WTC11 (cell line): ENCODE results near the gene ZMYND8. TPM values are rescaled to one million over a fixed set of nuclear protein-coding genes. Genes with fewer than 3 reads are reported as not detected.
A peak's percentile ranks its signal among the peaks of the same experiment; 100 is the strongest.
"Not testable (repeated sequence)": the region's sequence is repeated elsewhere in the genome, so short reads cannot be mapped to it uniquely, and the experiment has no call there.

Source experiments
- ATAC-seq: fragments of 200-7000 bp; cut with Tn5 transposase; 2 replicates; pipeline ENCODE4 v1.10.0; 2021; ENCODE audit warnings: mild to moderate bottlenecking, moderate library complexity
- CTCF ChIA-PET: fragments of 300-600 bp; sonication (Branson Sonifier 250); formaldehyde crosslinking; loops from one replicate; lab custom pipeline; 2021; ENCODE audit warnings: antibody characterized with exemption; lab: Charles Lee
- POLR2A ChIA-PET: fragments of 350-600 bp; sonication (Branson Sonifier 250); formaldehyde crosslinking; loops from one replicate; lab custom pipeline; 2021; ENCODE audit warnings: antibody characterized with exemption; lab: Charles Lee
- DNase-seq: peaks from one replicate; pipeline ENCODE4 v3.0.0; 2021; ENCODE audit warnings: low spot score
- H3K27ac Mint-ChIP-seq: 2 replicates; pipeline ENCODE4 v1.8.0; 2021; ENCODE audit warnings: mixed read lengths
- H3K27me3 Mint-ChIP-seq: 2 replicates; pipeline ENCODE4 v1.8.0; 2021; ENCODE audit warnings: low read depth, mild to moderate bottlenecking, moderate library complexity, mixed read lengths
- H3K36me3 Mint-ChIP-seq: 2 replicates; pipeline ENCODE4 v1.8.0; 2021; ENCODE audit warnings: mixed read lengths
- H3K4me1 Mint-ChIP-seq: 2 replicates; pipeline ENCODE4 v1.8.0; 2022; ENCODE audit warnings: mixed read lengths
- H3K4me3 Mint-ChIP-seq: 2 replicates; pipeline ENCODE4 v1.8.0; 2021; ENCODE audit warnings: mild to moderate bottlenecking, moderate library complexity, mixed read lengths
- H3K9me3 Mint-ChIP-seq: 2 replicates; pipeline ENCODE4 v1.8.0; 2021; ENCODE audit warnings: mixed read lengths
- HMGA2 ChIP-seq: fragments of 250-450 bp; sonication (Bioruptor Pico); IDR thresholded peaks from 2 replicates; pipeline ENCODE4 v1.4.0; 2021; ENCODE audit warnings: mild to moderate bottlenecking, moderate library complexity
- KAT7 ChIP-seq: sonication (generic); formaldehyde crosslinking; IDR thresholded peaks from 2 replicates; pipeline ENCODE4 v1.8.1; 2023; ENCODE audit warnings: missing genetic modification reagents, mild to moderate bottlenecking, borderline replicate concordance
- MYBL2 ChIP-seq: sonication (generic); formaldehyde crosslinking; IDR thresholded peaks from 2 replicates; pipeline ENCODE4 v1.8.1; 2023; ENCODE audit warnings: mild to moderate bottlenecking, moderate library complexity, missing genetic modification reagents
- NFATC4 ChIP-seq: fragments of 250-450 bp; sonication (Bioruptor Pico); IDR thresholded peaks from 2 replicates; pipeline ENCODE4 v1.9.0; 2021; ENCODE audit warnings: mild to moderate bottlenecking
- NFE2L1 ChIP-seq: sonication (generic); formaldehyde crosslinking; IDR thresholded peaks from 2 replicates; pipeline ENCODE4 v1.8.1; 2023; ENCODE audit warnings: missing genetic modification reagents
- OVOL2 ChIP-seq: fragments of 250-450 bp; sonication (Bioruptor Pico); IDR thresholded peaks from 2 replicates; pipeline ENCODE4 v1.9.0; 2021; ENCODE audit warnings: mild to moderate bottlenecking, borderline replicate concordance
- SMAD3 ChIP-seq: sonication (generic); formaldehyde crosslinking; IDR thresholded peaks from 2 replicates; pipeline ENCODE4 v1.8.0; 2022; ENCODE audit warnings: missing genetic modification reagents, mild to moderate bottlenecking, borderline replicate concordance
- ZNF121 ChIP-seq: sonication (generic); formaldehyde crosslinking; IDR thresholded peaks from 2 replicates; pipeline ENCODE4 v1.8.0; 2023; ENCODE audit warnings: missing genetic modification reagents
- ZNF232 ChIP-seq: sonication (generic); formaldehyde crosslinking; IDR thresholded peaks from 2 replicates; pipeline ENCODE4 v1.8.0; 2022; ENCODE audit warnings: mild to moderate bottlenecking, missing genetic modification reagents
- ZNF317 ChIP-seq: sonication (generic); formaldehyde crosslinking; IDR thresholded peaks from 2 replicates; pipeline ENCODE4 v1.8.1; 2023; ENCODE audit warnings: low read depth, mild to moderate bottlenecking, moderate library complexity, missing genetic modification reagents, borderline replicate concordance
- total RNA-seq: library from RNA; stranded (reverse); gene quantifications from 3 replicates; pipeline ENCODE4 v1.2.3, GENCODE V29; 2021
- TF ChIP-seq, protein P1 (sequence below): sonication (generic); formaldehyde crosslinking; IDR thresholded peaks from 2 replicates; pipeline ENCODE4 v1.8.0; 2023; ENCODE audit warnings: missing genetic modification reagents, mild to moderate bottlenecking, borderline replicate concordance
- TF ChIP-seq, protein P2 (sequence below): sonication (generic); formaldehyde crosslinking; IDR thresholded peaks from 2 replicates; pipeline ENCODE4 v1.8.1; 2023; ENCODE audit warnings: mild to moderate bottlenecking, moderate library complexity, missing genetic modification reagents
- TF ChIP-seq, protein P3 (sequence below): fragments of 200-600 bp; IDR thresholded peaks from 2 replicates; pipeline ENCODE4 v1.8.0; 2022; ENCODE audit warnings: antibody characterized with exemption
- TF ChIP-seq, protein P4 (sequence below): sonication (generic); formaldehyde crosslinking; IDR thresholded peaks from 2 replicates; pipeline ENCODE4 v1.8.1; 2022; ENCODE audit warnings: mild to moderate bottlenecking, missing genetic modification reagents, moderate library complexity, borderline replicate concordance

The ZMYND8 gene
- total RNA-seq, 1 experiment from 2014 or later: 114 TPM

DNA sequence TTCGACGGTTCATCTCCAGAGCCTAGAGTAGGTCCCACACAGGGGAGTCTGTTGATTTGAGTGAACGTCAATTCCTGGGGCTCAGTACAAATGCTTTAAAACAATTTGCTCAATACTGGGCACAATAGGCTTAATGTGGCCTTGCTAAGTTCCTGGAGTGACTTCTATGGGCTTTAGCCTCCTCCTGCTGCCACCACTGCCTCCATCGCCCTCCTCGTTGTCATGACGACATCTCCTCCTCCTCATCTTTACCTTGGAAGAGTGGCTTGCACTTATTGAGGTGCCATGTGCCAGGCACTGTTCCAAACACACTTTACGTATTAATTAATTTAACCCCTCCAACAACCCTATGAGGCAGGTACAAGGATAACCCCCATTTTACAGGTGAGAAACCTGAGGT is 11.8 kb upstream of the ZMYND8 start (continued):
- TF ChIP-seq, protein P1, sequence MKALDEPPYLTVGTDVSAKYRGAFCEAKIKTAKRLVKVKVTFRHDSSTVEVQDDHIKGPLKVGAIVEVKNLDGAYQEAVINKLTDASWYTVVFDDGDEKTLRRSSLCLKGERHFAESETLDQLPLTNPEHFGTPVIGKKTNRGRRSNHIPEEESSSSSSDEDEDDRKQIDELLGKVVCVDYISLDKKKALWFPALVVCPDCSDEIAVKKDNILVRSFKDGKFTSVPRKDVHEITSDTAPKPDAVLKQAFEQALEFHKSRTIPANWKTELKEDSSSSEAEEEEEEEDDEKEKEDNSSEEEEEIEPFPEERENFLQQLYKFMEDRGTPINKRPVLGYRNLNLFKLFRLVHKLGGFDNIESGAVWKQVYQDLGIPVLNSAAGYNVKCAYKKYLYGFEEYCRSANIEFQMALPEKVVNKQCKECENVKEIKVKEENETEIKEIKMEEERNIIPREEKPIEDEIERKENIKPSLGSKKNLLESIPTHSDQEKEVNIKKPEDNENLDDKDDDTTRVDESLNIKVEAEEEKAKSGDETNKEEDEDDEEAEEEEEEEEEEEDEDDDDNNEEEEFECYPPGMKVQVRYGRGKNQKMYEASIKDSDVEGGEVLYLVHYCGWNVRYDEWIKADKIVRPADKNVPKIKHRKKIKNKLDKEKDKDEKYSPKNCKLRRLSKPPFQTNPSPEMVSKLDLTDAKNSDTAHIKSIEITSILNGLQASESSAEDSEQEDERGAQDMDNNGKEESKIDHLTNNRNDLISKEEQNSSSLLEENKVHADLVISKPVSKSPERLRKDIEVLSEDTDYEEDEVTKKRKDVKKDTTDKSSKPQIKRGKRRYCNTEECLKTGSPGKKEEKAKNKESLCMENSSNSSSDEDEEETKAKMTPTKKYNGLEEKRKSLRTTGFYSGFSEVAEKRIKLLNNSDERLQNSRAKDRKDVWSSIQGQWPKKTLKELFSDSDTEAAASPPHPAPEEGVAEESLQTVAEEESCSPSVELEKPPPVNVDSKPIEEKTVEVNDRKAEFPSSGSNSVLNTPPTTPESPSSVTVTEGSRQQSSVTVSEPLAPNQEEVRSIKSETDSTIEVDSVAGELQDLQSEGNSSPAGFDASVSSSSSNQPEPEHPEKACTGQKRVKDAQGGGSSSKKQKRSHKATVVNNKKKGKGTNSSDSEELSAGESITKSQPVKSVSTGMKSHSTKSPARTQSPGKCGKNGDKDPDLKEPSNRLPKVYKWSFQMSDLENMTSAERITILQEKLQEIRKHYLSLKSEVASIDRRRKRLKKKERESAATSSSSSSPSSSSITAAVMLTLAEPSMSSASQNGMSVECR (CRISPR knock-in tag): no peak
- TF ChIP-seq HMGA2: no peak
- no peak for TF ChIP-seq KAT7
- no peak for TF ChIP-seq MYBL2 (CRISPR knock-in tag)
- no peak for TF ChIP-seq ZNF317
- TF ChIP-seq, protein P2, sequence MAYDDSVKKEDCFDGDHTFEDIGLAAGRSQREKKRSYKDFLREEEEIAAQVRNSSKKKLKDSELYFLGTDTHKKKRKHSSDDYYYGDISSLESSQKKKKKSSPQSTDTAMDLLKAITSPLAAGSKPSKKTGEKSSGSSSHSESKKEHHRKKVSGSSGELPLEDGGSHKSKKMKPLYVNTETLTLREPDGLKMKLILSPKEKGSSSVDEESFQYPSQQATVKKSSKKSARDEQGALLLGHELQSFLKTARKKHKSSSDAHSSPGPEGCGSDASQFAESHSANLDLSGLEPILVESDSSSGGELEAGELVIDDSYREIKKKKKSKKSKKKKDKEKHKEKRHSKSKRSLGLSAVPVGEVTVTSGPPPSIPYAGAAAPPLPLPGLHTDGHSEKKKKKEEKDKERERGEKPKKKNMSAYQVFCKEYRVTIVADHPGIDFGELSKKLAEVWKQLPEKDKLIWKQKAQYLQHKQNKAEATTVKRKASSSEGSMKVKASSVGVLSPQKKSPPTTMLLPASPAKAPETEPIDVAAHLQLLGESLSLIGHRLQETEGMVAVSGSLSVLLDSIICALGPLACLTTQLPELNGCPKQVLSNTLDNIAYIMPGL (CRISPR knock-in tag): no peak
- no peak for TF ChIP-seq ZNF232
- no peak for TF ChIP-seq SMAD3 (CRISPR knock-in tag)
- no peak for TF ChIP-seq OVOL2 (CRISPR knock-in tag)
- TF ChIP-seq, protein P3, sequence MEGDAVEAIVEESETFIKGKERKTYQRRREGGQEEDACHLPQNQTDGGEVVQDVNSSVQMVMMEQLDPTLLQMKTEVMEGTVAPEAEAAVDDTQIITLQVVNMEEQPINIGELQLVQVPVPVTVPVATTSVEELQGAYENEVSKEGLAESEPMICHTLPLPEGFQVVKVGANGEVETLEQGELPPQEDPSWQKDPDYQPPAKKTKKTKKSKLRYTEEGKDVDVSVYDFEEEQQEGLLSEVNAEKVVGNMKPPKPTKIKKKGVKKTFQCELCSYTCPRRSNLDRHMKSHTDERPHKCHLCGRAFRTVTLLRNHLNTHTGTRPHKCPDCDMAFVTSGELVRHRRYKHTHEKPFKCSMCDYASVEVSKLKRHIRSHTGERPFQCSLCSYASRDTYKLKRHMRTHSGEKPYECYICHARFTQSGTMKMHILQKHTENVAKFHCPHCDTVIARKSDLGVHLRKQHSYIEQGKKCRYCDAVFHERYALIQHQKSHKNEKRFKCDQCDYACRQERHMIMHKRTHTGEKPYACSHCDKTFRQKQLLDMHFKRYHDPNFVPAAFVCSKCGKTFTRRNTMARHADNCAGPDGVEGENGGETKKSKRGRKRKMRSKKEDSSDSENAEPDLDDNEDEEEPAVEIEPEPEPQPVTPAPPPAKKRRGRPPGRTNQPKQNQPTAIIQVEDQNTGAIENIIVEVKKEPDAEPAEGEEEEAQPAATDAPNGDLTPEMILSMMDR: no peak
- TF ChIP-seq, protein P4, sequence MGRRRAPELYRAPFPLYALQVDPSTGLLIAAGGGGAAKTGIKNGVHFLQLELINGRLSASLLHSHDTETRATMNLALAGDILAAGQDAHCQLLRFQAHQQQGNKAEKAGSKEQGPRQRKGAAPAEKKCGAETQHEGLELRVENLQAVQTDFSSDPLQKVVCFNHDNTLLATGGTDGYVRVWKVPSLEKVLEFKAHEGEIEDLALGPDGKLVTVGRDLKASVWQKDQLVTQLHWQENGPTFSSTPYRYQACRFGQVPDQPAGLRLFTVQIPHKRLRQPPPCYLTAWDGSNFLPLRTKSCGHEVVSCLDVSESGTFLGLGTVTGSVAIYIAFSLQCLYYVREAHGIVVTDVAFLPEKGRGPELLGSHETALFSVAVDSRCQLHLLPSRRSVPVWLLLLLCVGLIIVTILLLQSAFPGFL: no peak
- TF ChIP-seq NFE2L1 (CRISPR knock-in tag): no peak
- TF ChIP-seq, all 79 proteins: peak for 0

DNA sequence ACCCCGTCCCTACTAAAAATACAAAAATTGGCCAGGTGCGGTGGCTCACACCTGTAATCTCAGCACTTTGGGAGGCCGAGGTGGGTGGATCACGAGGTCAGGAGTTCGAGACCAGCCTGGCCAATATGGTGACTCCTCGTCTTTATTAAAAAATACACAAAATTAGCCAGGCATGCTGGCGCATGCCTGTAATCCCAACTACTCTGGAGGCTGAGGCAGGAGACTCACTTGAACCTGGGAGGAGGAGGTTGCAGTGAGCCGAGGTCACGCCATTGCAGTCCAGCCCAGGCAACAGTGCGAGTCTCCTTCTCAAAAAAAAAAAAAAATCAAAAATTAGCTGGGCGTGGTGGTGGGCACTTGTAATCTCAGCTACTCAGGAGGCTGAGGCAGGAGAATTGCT is 9.8 kb upstream of the ZMYND8 start:
- ATAC-seq, H3K9me3 Mint-ChIP-seq, POLR2A ChIA-PET, H3K27me3 Mint-ChIP-seq, DNase-seq: not testable (repeated sequence)
- CTCF ChIA-PET: interaction anchor here (0.5 to 3.5 kb wide), 4 partner anchors 10 to 1017 kb away, joined by 3 to 18 read pairs (median 3); partner anchors contain the start of gene ZMYND8
- Mint-ChIP-seq H3K36me3 (peaks cover 21% of the 10 kb centered on the region), H3K4me3 (peak overlapping the region; percentile 39), H3K4me1 (peaks cover 57% of the 10 kb centered on the region), H3K27ac (peak overlapping the region; percentile 84; the same call in 1 of the 2 replicates)

DNA sequence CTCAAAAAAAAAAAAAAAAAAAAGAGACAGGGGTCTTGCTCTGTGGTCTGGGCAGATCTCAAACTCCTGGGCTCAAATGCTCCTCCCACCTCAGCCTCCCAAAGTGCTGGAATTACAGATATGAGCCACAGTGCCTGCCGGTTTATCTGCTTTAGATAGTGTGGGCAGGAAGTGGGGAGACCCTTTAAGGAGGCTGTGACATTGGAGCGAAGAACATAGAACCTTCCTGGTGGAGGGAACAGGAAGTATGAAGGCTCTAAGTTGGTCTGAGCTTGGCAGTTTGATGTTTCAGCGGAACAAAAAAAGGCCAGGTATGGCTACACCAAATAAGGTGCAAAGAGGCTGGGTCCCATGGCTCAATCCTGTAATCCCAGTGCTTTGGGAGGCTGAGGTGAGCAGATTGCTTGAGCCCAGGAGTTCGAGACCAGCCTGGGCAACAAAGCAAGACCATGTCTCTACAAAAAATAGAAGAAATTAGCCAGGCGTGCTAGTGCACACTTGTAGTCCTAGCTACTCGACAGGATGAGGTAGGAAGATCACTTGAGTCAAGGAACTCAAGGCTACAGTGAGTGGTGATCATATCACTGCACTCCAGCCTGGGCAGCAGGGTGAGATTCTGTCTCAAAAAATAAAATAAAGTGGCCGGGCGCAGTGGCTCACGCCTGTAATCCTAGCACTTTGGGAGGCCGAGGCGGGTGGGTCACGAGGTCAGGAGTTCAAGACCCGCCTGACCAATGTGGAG is 8.7 kb upstream of the ZMYND8 start:
- Mint-ChIP-seq H3K4me1 (peaks cover 50% of the 10 kb centered on the region), H3K27me3 (no peaks in the 10 kb centered on the region), H3K36me3 (peaks cover 21% of the 10 kb centered on the region), H3K4me3 (peak overlapping the region; percentile 2; the same call in 1 of the 2 replicates), H3K9me3 (no peaks in the 10 kb centered on the region), H3K27ac (peak overlapping the region; percentile 93)
- ATAC-seq: no peak
- ChIA-PET CTCF (interaction anchor here (3.5 kb wide), 1 partner anchor 19 kb away, joined by 18 read pairs; no protein-coding TSS in a partner anchor), POLR2A (interaction anchor here (0.6 kb wide), 1 partner anchor 29 kb away, joined by 3 read pairs; no protein-coding TSS in a partner anchor)
- no peak for DNase-seq
- TF ChIP-seq ZNF121 (CRISPR knock-in tag): peak; percentile 30; the same call in 1 of the 2 replicates
- TF ChIP-seq NFATC4 (CRISPR knock-in tag): no peak
